SK-N-SH (cell line): Measurements from ENCODE around the gene ACSF3.

Experiments used
- CHD2 ChIP-seq: fragments of 150-350 bp; IDR thresholded peaks from 2 replicates; pipeline ENCODE4 v1.6.1; 2018; ENCODE audit warnings: low read length; ENCODE audit not compliant: partially characterized antibody
- EP300 ChIP-seq, 2 experiments: IDR thresholded peaks; 2 replicates each; pipeline versions ENCODE4 v1.4.0 to v1.6.1; 2012; ENCODE audit warnings: borderline replicate concordance in 1 of 2, low read depth in 1 of 2, low read length in 1 of 2
- EZH2phosphoT487 ChIP-seq: fragments of 200-600 bp; sonication (generic); IDR thresholded peaks from 2 replicates; pipeline ENCODE4 v1.6.1; 2017; ENCODE audit warnings: low read depth, mixed run types, mild to moderate bottlenecking, antibody characterized with exemption, moderate library complexity, borderline replicate concordance
- GABPA ChIP-seq: IDR thresholded peaks from 2 replicates; pipeline ENCODE4 v1.4.0; 2012; ENCODE audit warnings: low read depth, mild to moderate bottlenecking
- JUND ChIP-seq: IDR thresholded peaks from 2 replicates; pipeline ENCODE4 v1.4.0; 2012
- MXI1 ChIP-seq: IDR thresholded peaks from 2 replicates; pipeline ENCODE4 v1.6.1; 2012; ENCODE audit warnings: mild to moderate bottlenecking, low read depth, low read length, improper control_type of control experiment
- POLR2AphosphoS5 ChIP-seq: IDR thresholded peaks from 2 replicates; pipeline ENCODE4 v1.6.1; 2012; ENCODE audit warnings: low read depth, low read length
- RXRA ChIP-seq: IDR thresholded peaks from 2 replicates; pipeline ENCODE4 v1.4.0; 2012; ENCODE audit warnings: low read depth, mild to moderate bottlenecking, borderline replicate concordance
- SMC3 ChIP-seq: IDR thresholded peaks from 2 replicates; pipeline ENCODE4 v1.6.1; 2012; ENCODE audit warnings: low read depth, low read length, improper control_type of control experiment
- TAF1 ChIP-seq: IDR thresholded peaks from 2 replicates; pipeline ENCODE4 v1.6.1; 2012; ENCODE audit warnings: low read depth, mild to moderate bottlenecking, low read length, moderate library complexity, borderline replicate concordance
- TF ChIP-seq, protein P1 (sequence below): fragments of 200-600 bp; sonication (generic); IDR thresholded peaks from 2 replicates; pipeline ENCODE4 v1.6.1; 2017; ENCODE audit warnings: antibody characterized with exemption, mild to moderate bottlenecking, moderate library complexity
- TF ChIP-seq, protein P2 (sequence below): IDR thresholded peaks from 2 replicates; pipeline ENCODE4 v1.4.0; 2012; ENCODE audit warnings: low read depth
- TF ChIP-seq, protein P3 (sequence below): IDR thresholded peaks from 2 replicates; pipeline ENCODE4 v1.6.1; 2012; ENCODE audit warnings: mild to moderate bottlenecking, low read depth, low read length, moderate library complexity

DNA sequence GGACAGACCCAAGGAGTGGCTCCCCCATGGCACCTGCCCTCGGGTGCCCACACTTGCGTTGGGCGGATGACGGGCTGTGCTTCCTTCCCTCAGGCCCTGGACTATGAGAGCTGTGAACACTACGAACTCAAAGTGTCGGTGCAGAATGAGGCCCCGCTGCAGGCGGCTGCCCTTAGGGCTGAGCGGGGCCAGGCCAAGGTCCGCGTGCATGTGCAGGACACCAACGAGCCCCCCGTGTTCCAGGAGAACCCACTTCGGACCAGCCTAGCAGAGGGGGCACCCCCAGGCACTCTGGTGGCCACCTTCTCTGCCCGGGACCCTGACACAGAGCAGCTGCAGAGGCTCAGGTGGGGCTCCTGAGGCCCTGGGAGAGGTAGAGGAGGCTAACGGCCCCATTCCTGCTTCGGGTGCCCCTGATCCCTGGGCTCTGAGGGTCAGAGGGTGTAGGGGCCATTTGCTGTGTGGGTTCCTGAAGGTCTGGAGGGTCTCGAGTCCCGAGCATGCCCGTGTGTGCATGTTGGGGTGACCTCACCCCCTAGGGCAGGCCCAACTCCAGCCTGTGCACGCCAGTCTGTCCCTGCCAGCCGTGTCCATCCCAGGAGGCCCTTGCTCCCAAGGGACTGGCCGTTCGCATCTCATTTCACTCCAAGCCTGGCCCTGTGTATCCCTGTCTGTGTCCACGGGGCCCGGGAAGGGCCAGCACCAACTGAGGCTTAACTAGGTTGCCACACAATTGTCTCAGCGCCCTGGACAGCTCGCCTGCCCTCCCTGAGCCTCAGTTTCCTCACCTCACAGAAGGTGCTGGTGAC is 96.7 kb downstream of the ACSF3 start:
- TF ChIP-seq POLR2AphosphoS5 (no peak), TAF1 (no peak), EP300 (IDR thresholded peaks at IDR 0.05; ENCODE audit: borderline replicate concordance in 1 of 2, low read depth in 1 of 2, low read length in 1 of 2) (no peak), EZH2phosphoT487 (no peak), SMC3 (no peak), CHD2 (no peak), MXI1 (no peak), RXRA (no peak), GABPA (no peak), JUND (no peak)
- TF ChIP-seq, protein P1, sequence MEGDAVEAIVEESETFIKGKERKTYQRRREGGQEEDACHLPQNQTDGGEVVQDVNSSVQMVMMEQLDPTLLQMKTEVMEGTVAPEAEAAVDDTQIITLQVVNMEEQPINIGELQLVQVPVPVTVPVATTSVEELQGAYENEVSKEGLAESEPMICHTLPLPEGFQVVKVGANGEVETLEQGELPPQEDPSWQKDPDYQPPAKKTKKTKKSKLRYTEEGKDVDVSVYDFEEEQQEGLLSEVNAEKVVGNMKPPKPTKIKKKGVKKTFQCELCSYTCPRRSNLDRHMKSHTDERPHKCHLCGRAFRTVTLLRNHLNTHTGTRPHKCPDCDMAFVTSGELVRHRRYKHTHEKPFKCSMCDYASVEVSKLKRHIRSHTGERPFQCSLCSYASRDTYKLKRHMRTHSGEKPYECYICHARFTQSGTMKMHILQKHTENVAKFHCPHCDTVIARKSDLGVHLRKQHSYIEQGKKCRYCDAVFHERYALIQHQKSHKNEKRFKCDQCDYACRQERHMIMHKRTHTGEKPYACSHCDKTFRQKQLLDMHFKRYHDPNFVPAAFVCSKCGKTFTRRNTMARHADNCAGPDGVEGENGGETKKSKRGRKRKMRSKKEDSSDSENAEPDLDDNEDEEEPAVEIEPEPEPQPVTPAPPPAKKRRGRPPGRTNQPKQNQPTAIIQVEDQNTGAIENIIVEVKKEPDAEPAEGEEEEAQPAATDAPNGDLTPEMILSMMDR = no peak
- TF ChIP-seq, protein P2, sequence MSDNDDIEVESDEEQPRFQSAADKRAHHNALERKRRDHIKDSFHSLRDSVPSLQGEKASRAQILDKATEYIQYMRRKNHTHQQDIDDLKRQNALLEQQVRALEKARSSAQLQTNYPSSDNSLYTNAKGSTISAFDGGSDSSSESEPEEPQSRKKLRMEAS = no peak
- TF ChIP-seq, protein P3, sequence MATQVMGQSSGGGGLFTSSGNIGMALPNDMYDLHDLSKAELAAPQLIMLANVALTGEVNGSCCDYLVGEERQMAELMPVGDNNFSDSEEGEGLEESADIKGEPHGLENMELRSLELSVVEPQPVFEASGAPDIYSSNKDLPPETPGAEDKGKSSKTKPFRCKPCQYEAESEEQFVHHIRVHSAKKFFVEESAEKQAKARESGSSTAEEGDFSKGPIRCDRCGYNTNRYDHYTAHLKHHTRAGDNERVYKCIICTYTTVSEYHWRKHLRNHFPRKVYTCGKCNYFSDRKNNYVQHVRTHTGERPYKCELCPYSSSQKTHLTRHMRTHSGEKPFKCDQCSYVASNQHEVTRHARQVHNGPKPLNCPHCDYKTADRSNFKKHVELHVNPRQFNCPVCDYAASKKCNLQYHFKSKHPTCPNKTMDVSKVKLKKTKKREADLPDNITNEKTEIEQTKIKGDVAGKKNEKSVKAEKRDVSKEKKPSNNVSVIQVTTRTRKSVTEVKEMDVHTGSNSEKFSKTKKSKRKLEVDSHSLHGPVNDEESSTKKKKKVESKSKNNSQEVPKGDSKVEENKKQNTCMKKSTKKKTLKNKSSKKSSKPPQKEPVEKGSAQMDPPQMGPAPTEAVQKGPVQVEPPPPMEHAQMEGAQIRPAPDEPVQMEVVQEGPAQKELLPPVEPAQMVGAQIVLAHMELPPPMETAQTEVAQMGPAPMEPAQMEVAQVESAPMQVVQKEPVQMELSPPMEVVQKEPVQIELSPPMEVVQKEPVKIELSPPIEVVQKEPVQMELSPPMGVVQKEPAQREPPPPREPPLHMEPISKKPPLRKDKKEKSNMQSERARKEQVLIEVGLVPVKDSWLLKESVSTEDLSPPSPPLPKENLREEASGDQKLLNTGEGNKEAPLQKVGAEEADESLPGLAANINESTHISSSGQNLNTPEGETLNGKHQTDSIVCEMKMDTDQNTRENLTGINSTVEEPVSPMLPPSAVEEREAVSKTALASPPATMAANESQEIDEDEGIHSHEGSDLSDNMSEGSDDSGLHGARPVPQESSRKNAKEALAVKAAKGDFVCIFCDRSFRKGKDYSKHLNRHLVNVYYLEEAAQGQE = no peak
